Right hindlimb (tissue), 1 donor: ENCODE measurements around the gene CHST5.
A peak's percentile ranks its signal among the peaks of the same experiment; 100 is the strongest.

ENCODE experiments used
- DNase-seq: peaks from one replicate; pipeline ENCODE4 v3.0.0-alpha.2; 2018

Gene CHST5

GRCh38 chr16:75535901-75536300 lies at the start of gene CHST5:
CHST5 (minus strand) TSS chr16:75536108; CDS start chr16:75530384, 5,724 bp downstream.
- DNase-seq, result no peak

- DNase-seq, result no peak
Measured at GRCh38 chr16:75584108-75584507, 48.2 kb upstream of the CHST5 start.

GRCh38 chr16:75579281-75579834 lies 43.5 kb upstream of the CHST5 start:
- DNase-seq, result no peak

- no peak for DNase-seq
Measured at GRCh38 chr16:75578725-75579124, 42.8 kb upstream of the CHST5 start.

- no peak for DNase-seq
Measured at GRCh38 chr16:75578212-75578611, 42.3 kb upstream of the CHST5 start.

GRCh38 chr16:75576384-75576811 lies 40.5 kb upstream of the CHST5 start:
- DNase-seq, result peak; percentile 35

- no peak for DNase-seq
Measured at GRCh38 chr16:75575958-75576357, 40.0 kb upstream of the CHST5 start.

GRCh38 chr16:75573955-75574354 lies 38.0 kb upstream of the CHST5 start:
- DNase-seq, result no peak

- DNase-seq, result no peak
Measured at GRCh38 chr16:75572864-75573542, 37.1 kb upstream of the CHST5 start.

- no peak for DNase-seq
Measured at GRCh38 chr16:75570396-75571065, 34.6 kb upstream of the CHST5 start.

GRCh38 chr16:75567911-75568310 lies 32.0 kb upstream of the CHST5 start:
- DNase-seq, result no peak

GRCh38 chr16:75566758-75567255 lies 30.9 kb upstream of the CHST5 start:
- DNase-seq, result peak; percentile 40

- DNase-seq, result peak; percentile 90
Measured at GRCh38 chr16:75566040-75566757, 30.3 kb upstream of the CHST5 start, which contains the start of gene GABARAPL2. GABARAPL2 (plus strand) TSS chr16:75566379; CDS start chr16:75566487, 108 bp downstream.

GRCh38 chr16:75565640-75566039 lies 29.7 kb upstream of the CHST5 start:
- DNase-seq, result no peak

GRCh38 chr16:75559564-75560372 lies 23.9 kb upstream of the CHST5 start:
- DNase-seq, result peak; percentile 62

- no peak for DNase-seq
Measured at GRCh38 chr16:75558846-75559401, 23.0 kb upstream of the CHST5 start.

- no peak for DNase-seq
Measured at GRCh38 chr16:75556431-75556950, 20.6 kb upstream of the CHST5 start.

GRCh38 chr16:75555707-75556430 lies 20.0 kb upstream of the CHST5 start, which contains the start of gene TMEM231:
TMEM231 (minus strand) TSS chr16:75556252; CDS start chr16:75556209, 43 bp downstream.
- peak; percentile 98 for DNase-seq

GRCh38 chr16:75555213-75555706 lies 19.4 kb upstream of the CHST5 start:
- DNase-seq, result peak; percentile 92

- no peak for DNase-seq
Measured at GRCh38 chr16:75552951-75553350, 17.0 kb upstream of the CHST5 start.
